HG02623 (cell line): ENCODE results near the gene BRI3.

Experiments
- ATAC-seq: cut with Tn5 transposase; IDR thresholded peaks from one replicate; pipeline ENCODE4 v1.9.1; 2021; ENCODE audit warnings: moderate library complexity; ENCODE audit not compliant: unreplicated experiment

Gene BRI3

DNA sequence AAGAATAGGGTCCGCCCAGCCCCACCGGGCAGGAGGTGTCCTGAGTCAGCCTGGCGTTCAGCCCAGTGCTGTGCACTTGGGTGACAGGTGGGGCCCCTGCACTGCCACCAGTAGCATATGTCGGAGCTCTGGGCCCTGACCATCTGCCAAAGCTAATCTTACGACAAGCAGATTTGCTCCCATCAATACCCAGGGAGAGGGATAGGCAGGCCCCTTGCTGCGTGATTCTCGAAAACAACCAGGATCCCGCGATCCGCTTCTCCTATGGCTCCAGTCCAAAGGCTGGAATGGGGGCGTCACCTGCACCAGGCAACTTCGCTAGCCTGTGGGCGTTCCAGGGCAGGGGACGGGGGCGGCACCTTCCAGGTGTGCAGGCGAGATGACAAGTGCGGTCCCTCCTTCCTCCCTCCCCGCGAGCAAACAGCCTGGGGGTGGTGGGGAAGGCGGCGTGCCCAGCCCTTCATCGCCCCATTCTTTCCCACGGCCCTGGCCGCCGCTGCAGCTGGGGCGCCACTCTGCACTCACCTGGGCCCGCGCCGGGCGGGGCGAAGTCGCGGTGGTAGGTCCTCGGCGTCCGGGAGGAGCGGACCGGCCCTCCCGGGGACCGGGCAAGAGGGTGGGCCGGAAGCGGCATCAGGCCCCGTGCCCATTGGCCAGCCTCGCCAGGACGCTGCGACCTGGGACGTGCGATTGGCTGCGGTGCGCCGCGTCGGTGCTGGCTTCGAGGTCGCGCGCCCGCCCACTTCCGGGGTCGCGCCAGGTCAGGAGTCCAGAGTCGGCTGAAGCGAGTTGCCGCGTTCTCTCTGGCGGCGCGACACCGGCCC is 29.7 kb upstream of the BRI3 start, which contains the start of gene TECPR1:
TECPR1 (minus strand) TSS at position 632 of the 824 bp plus-strand sequence. CDS start 6,086 bp downstream, outside the sequence.
- peak; percentile 97 for ATAC-seq

DNA sequence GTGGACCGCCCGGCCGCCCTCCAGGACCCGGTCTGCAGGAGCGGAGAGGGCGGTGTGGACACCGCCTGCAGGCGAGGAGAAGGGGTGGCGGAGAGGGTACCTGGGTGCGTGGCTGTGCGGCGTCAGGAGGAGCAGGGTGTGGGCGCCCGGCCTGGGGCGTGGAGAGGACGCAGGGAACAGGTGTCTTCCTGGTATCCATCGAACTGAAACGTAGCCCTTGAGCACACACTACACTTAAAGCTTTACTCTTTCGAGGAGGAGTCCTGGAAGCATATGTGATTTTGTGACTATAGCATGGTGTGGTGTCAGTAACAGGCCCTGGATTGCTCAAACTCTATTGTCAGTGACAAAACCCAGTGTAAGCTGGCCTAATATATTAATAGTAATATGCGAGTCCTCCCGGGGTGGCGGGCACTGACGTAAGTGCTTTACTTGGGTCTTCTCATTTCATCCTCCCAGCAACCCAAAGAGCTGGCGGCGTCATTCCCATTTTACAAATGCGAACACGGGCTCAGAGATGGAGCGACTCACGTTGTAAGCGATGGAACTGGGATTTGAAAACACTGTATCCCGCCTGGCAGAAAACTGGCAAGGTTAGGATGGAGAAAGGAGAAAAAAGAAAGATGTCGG is 28.9 kb upstream of the BRI3 start:
- ATAC-seq, result peak; percentile 26

DNA sequence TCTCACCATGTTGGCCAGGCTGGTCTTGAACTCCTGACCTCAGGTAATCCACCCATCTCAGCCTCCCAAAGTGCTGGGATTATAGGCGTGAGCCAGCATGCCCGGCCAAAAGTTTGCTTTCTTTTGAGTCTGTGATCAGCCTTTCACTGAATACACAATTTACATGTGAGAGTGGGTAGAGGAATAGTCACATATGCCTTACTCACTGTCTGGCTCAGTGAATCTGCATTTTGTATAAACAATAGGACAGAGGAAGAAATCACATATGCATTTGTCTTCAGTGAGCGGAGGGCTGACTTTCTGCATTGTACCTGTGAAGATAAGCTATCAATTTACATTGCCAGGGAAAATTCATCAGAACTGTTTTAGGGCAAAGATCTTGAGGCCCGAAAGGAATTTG is 27.0 kb upstream of the BRI3 start:
- no peak for ATAC-seq

DNA sequence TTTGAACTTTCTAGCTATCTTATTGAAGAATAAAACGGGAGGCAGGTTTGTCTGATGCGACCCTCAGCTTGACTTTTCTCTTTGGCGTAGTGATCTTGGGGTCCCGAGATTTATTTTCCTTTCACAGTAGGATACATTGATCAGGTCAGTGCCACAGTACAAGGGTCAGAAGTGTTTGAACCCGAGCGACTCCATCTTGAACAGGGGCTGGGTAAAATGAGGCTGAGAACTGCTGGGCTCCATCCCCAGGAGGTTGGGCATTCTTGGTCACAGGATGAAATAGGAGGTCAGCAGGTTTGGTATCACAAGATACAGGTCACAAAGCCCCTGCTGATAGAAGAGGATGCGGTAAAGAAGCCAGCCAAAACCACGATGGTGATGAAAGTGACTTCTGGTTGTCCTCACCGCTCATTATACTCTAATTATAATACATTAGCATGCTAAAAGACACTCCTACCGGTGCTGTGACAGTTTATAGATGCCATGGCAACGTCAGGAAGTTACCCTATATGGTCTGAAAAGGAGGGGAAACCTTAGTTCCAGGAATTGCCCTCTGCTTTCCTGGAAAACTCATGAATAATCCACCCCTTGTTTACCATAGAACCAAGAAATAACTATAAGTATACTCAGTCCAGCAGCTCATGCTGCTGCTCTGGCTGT is 26.4 kb upstream of the BRI3 start:
- no peak for ATAC-seq

GRCh38 chr7:98256431-98256830 is 25.1 kb upstream of the BRI3 start:
- ATAC-seq, result no peak

DNA sequence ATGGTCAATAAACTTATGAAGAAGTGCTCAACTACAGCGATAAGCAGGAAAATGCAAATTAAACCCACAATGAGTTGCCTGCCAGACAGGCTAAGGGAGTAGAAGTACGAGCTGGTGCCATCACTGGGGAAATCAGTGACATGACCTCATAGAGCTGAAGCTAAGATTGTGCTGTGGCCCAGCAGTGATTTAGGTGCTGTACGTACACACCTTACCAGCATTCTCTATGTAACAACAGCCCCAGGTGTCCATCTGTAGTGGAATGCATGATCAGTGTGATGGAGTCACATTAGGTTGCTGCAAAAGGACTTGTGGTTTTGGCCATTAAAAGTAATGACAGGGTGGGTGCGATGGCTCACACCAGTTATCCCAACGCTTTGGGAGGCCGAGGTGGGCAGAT is 23.8 kb upstream of the BRI3 start:
- ATAC-seq, result no peak

DNA sequence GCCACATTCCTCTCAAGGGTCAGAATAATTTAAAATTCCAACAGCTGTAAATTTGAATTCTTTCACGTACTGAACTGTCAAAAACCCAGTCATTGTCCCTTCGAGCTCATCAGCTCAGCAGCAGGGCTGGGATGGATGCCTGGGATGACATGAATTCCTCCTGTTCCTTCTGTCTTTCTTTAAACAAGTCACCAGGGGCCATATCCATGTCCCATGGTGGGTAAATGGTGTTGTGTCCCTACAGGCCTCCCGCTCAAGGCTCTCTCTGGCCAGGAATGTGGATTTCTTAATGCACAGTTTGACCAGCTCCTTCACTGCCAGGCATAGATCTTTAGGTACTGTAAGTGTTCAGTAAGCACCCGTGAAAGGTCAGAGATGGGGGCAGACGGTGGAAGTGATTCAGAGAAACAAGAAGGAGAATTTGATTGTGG is 15.6 kb upstream of the BRI3 start:
- no peak for ATAC-seq

- no peak for ATAC-seq
These were observed 14.6 kb upstream of the BRI3 start for GRCh38 chr7:98266840-98267239.

DNA sequence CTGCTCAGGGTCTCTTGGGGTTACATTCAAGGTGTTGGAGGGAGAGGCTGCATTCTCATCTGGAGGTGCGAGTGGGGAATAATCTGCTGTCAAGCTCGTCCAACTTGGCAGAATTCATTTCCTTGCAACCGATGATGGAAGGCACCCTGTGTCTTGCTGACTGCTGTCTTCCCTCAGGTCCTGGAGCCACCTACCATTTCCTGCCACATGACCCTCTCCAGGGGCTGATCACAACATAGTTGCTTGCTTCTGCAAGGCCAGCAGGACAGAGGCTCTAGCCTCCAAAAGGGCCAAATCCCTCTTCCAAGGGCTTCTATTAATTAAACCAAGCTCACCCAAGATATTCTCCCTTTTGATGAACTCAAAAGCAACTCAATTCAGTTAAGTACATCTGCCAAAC is 14.2 kb upstream of the BRI3 start:
- no peak for ATAC-seq

GRCh38 chr7:98276241-98276761 is 5.2 kb upstream of the BRI3 start:
- ATAC-seq, result no peak

GRCh38 chr7:98278408-98278807 is 3.1 kb upstream of the BRI3 start:
- no peak for ATAC-seq

GRCh38 chr7:98278936-98279335 is 2.5 kb upstream of the BRI3 start:
- ATAC-seq, result no peak

DNA sequence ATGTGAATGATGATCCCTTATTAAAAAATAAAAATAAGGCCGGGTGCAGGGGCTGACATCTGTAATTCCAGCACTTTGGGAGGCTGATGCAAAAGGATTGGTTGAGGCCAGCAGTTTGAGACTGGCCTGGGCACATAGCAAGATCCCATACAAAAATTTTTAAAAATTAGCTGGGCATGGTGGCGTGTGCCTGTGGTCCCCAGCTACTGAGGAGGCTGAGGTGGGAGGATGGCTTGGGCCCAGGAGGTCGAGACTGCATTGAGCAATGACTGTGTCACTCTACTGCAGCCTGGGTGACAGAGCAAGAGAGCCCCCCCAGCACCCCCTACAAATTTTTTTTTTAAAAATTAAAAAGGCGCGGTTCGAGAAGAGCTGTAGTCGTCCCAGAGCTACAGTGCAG is 1.2 kb upstream of the BRI3 start:
- no peak for ATAC-seq

DNA sequence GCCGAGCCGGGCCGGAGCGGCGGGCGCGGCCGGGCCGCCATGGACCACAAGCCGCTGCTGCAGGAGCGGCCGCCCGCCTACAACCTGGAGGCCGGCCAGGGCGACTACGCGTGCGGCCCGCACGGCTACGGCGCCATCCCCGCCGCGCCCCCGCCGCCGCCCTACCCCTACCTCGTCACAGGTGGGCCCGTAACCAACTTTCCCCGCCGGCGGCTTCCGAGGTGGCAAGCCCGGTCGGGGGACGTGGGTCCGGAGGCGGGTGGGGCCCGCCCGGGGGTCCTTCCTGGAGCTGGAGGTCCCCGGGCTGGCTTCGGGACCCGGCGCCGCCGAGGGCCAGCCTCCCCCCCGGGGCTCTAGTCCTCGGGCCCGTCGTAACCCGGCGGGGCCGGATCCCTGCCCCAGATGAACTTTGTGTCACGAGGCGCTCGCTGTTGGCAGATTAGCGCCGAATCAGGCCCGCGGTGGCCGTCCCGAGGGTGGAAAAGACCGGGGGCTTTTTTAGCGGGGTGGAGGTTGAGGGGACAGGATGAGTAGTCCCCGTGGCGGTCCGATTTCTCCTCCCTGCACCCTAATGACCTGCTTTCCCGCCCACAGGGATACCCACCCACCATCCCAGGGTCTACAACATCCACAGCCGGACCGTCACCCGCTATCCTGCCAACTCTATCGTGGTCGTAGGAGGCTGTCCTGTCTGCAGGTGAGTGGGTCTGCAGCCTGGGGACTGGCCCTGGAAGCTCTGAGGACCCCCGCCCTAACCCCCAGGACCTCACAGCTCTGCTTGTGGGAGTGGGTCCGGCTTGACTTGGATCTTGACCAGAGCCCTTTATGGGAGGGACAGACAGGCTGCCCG is 496 bp downstream of the BRI3 start:
- peak; percentile 36 for ATAC-seq

GRCh38 chr7:98282703-98283102 is 1.2 kb downstream of the BRI3 start:
- no peak for ATAC-seq

DNA sequence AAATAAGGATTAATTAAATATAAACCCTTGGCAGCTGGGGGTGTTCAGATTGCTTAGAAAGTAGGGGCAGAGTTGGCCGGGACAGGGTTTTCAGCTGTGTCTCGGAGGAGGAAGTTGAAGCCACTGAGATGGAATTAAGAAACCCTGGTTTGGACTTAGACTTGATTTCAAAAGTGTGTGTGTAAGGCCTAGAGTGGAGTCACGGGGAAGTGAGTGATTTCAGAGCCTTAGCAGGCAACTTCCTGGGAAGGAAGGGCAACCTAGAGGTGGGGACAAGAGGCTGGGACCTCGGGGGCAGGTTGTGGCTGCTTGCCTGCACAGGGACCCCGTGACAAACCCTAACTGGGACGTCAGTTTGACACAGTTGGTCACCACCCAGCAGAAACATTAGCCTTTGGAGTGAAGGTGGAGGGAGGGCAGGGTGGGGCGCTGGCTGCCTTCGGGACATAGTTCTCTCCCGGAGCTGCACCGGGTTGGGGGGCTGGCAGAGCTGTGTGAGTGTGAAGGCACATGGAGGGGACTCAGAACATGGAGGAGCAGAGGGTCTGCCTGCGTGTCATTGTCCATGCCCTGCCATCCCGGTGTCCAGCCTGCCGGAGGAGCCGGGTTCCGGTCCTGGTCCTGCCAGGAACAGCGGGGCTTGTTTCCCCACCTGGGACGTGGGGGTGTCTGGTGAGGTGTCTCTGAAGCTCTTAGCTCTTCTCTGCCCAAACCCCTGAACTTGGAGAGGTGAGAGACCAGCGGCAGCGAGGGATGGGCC is 1.8 kb downstream of the BRI3 start:
- ATAC-seq, result no peak

DNA sequence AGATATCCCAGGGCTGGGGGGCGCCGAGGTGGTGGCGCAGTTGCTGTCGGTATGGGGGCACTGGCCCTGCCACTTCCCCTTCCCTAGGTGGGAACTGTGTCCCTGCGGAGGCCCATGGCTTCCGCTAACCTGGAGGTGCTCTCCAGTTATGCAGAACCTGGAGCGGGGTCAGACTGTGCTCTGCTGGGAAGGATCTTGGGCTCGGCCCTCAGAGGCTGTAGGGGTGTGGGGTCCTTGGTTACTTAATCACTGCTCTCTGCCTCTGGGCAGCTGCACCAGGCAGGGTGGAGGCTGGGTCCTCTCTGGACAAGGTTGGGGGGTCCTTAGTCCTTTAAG is 2.4 kb downstream of the BRI3 start:
- no peak for ATAC-seq

DNA sequence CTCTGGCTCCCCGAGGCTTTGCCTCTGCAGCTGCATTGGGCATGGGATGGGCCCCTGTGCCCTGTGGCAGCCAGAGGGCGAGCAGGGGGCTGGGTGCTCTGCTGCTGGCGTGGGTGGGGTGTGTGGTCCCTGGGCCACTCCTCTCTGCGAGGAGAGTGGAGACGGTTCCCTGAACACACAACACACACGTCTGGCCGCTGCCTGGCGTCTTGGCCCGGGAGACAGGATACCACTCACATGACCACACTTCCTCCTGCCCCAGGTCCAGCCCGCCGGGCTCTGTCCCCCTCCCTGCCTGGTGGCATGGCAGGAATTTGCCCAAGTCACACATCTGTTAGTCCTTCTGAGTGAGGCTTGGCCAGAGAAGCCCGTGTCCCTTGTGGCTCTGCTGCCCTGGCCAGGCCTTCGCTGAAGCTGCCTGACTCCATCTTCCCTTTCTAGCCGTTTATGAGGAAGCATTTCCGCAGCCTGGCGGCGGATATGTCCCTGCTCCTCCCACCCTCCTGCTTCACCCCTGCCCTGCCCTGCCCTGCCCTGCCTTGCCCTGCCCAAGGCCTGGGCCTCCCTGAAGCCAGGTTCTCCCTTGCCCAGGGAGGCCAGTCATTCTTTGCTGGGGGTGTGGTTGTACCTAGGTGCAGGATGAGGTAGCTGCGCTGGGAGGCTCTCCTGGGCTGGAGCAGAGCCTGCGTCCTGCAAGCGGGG is 3.0 kb downstream of the BRI3 start:
- no peak for ATAC-seq
